Measurements from ENCODE around the gene UBE2C. TPM values are rescaled to one million over a fixed set of nuclear protein-coding genes. Genes with fewer than 3 reads are reported as not detected.
A peak's percentile ranks its signal among the peaks of the same experiment; 100 is the strongest.

Gene UBE2C
- total and polyA plus RNA-seq, 12 donors: 0.79 to 43.3 (median 2.7) TPM

DNA sequence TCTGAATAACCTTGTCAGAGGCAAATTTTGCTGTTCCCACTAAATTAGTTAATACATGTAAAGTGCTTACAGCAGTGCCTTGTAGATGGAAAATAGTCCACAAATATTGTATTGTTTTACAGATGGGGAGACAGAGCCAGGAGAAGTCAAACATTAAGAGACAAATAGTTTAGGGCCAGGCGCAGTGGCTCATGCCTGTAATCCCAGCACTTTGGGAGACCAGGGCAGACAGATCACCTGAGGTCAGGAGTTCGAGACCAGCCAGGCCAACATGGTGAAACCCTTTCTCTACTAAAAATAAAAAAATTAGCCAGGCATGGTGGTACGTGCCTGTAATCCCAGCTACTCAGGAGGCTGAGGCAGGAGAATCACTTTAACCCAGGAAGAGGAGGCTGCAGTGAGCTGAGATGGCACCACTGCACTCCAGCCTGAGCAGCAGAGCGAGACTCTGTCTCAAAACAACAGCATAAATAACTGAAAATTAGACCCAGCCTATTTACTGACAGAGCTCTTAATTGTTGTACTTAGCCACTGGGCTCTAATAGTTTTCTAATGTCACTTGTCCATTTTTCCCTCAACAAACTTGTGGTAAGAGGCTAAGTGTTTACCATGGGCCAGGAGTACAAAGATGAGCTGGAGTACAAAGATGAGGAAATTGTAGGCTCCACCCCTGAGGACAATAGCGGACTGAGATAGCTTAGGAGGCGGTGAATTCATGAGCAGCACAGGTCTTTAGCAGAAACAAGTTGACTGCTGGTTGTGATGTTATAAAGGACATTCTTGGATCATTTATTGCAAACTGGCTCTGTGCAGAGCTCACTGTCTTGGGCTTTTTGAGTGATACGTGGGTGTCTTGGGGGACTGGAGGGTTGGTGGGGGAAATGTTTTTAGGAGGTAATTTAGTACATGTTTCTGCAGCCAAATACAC, 51.4 kb downstream of the UBE2C start:
- no peaks in the 10 kb centered on the region for H3K36me3 ChIP-seq (replicated peaks in 1 of 2)
- 83 to 90% (median 90%) methylated on average over 6 to 7 of the region's 7 CpGs for WGBS, 4 donors
- no peaks in the 10 kb centered on the region for H3K27me3 ChIP-seq
- DNase-seq: no peak
- H3K9me3 ChIP-seq (replicated peaks in 1 of 3): no peaks in the 10 kb centered on the region
- intact Hi-C loops (cut with DNase I): no loop called here
- no peak for TF ChIP-seq POLR2A (IDR thresholded peaks at IDR 0.05)
- TF ChIP-seq, protein P1, sequence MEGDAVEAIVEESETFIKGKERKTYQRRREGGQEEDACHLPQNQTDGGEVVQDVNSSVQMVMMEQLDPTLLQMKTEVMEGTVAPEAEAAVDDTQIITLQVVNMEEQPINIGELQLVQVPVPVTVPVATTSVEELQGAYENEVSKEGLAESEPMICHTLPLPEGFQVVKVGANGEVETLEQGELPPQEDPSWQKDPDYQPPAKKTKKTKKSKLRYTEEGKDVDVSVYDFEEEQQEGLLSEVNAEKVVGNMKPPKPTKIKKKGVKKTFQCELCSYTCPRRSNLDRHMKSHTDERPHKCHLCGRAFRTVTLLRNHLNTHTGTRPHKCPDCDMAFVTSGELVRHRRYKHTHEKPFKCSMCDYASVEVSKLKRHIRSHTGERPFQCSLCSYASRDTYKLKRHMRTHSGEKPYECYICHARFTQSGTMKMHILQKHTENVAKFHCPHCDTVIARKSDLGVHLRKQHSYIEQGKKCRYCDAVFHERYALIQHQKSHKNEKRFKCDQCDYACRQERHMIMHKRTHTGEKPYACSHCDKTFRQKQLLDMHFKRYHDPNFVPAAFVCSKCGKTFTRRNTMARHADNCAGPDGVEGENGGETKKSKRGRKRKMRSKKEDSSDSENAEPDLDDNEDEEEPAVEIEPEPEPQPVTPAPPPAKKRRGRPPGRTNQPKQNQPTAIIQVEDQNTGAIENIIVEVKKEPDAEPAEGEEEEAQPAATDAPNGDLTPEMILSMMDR (IDR thresholded peaks at IDR 0.05): no peak
- H3K27ac ChIP-seq: no peak overlapping the region
- no peak overlapping the region for H3K4me3 ChIP-seq
- peaks cover 9 to 18% of the 10 kb centered on the region in 2 donors for H3K4me1 ChIP-seq (replicated peaks in 1 of 2)

DNA sequence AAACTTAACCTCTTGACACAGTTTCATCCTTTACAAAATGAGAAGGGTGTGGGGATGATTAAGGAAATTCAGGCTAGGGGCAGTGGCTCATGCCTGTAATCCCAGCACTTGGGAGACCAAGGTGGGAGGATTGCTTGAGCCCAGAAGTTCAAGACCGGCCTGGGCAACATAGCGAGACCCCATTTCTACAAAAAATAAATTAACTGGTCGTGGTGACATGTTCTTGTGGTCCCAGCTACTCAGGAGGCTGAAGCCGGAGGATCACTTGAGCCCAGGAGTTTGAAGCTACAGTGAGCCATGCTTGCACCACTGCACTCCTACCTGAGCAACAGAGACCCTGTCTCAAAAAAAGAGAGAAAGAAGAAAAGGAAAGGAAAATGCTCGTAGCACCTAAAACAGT, 54.0 kb downstream of the UBE2C start:
- DNase-seq: no peak
- H3K4me3 ChIP-seq: no peak overlapping the region
- H3K36me3 ChIP-seq (replicated peaks in 1 of 2): no peaks in the 10 kb centered on the region
- H3K4me1 ChIP-seq (replicated peaks in 1 of 2): peaks cover 12 to 15% of the 10 kb centered on the region in 2 donors
- H3K27ac ChIP-seq: peak overlapping the region in 1 of 5 donors; percentile 75
- TF ChIP-seq, protein P1 (IDR thresholded peaks at IDR 0.05): no peak
- TF ChIP-seq POLR2A (IDR thresholded peaks at IDR 0.05): no peak
- H3K9me3 ChIP-seq (replicated peaks in 1 of 3): no peaks in the 10 kb centered on the region
- H3K27me3 ChIP-seq: no peaks in the 10 kb centered on the region
- intact Hi-C loops (cut with DNase I): no loop called here
- WGBS, 4 donors: 92 to 98% (median 95%) methylated on average over 5 of the region's 5 CpGs

Small RNA genes within 50 kb of the gene (small RNA-seq; reads per million reads assigned to genes)
- 0 reads per million in 2 donors for gene RNU6ATAC38P

Other genes with a start within 250 kb of the UBE2C start
- not detected for gene WFDC8, start 233.4 kb upstream of the UBE2C start, total RNA-seq
- gene WFDC8, start 233.4 kb upstream of the UBE2C start, polyA plus RNA-seq: not detected
- not detected for gene WFDC10A, start 182.9 kb upstream of the UBE2C start, total RNA-seq
- gene WFDC10A, start 182.9 kb upstream of the UBE2C start, polyA plus RNA-seq: not detected
- not detected for gene WFDC9, start 181.4 kb upstream of the UBE2C start, total RNA-seq
- not detected for gene WFDC9, start 181.4 kb upstream of the UBE2C start, polyA plus RNA-seq
- gene WFDC11, start 142.4 kb upstream of the UBE2C start, total RNA-seq: not detected
- not detected for gene WFDC11, start 142.4 kb upstream of the UBE2C start, polyA plus RNA-seq
- gene WFDC13, start 110.6 kb upstream of the UBE2C start, total RNA-seq: not detected
- not detected for gene WFDC13, start 110.6 kb upstream of the UBE2C start, polyA plus RNA-seq
- gene WFDC10B, start 107.6 kb upstream of the UBE2C start, total RNA-seq: not detected
- not detected for gene WFDC10B, start 107.6 kb upstream of the UBE2C start, polyA plus RNA-seq
- not detected for gene SPINT4, start 90.3 kb upstream of the UBE2C start, total RNA-seq
- gene SPINT4, start 90.3 kb upstream of the UBE2C start, polyA plus RNA-seq: not detected
- 1 to 10 TPM in 2 of 9 donors, under 1 TPM in 1, not detected in 6; 0.22 to 1.9 (median 1.8) TPM for gene WFDC3, start 20.8 kb upstream of the UBE2C start, total RNA-seq
- gene WFDC3, start 20.8 kb upstream of the UBE2C start, polyA plus RNA-seq: 1 to 10 TPM in 2 of 3 donors, not detected in 1; 1.3 to 3.1 TPM
- gene DNTTIP1, start 20.7 kb upstream of the UBE2C start, total RNA-seq: 10 to 100 TPM; 12.1 to 31.4 (median 27.3) TPM
- 10 to 100 TPM; 34.5 to 49.4 (median 38.4) TPM for gene DNTTIP1, start 20.7 kb upstream of the UBE2C start, polyA plus RNA-seq
- gene TNNC2, start 14.7 kb downstream of the UBE2C start, total RNA-seq: 1 to 10 TPM in 7 of 9 donors, not detected in 2; 1.4 to 8.4 (median 2.8) TPM
- 10 to 100 TPM in 1 of 3 donors, 1 to 10 TPM in 2; 4.3 to 16.9 (median 8.2) TPM for gene TNNC2, start 14.7 kb downstream of the UBE2C start, polyA plus RNA-seq
- 100 to 1,000 TPM in 3 of 9 donors, 10 to 100 TPM in 6; 61.6 to 183 (median 97.5) TPM for gene SNX21, start 21.2 kb downstream of the UBE2C start, total RNA-seq
- 10 to 100 TPM; 35.1 to 66.3 (median 43.9) TPM for gene SNX21, start 21.2 kb downstream of the UBE2C start, polyA plus RNA-seq
- gene ACOT8, start 44.7 kb downstream of the UBE2C start, total RNA-seq: 100 to 1,000 TPM in 1 of 9 donors, 10 to 100 TPM in 8; 34.6 to 134 (median 74.5) TPM
- 10 to 100 TPM; 33.7 to 78.8 (median 49.3) TPM for gene ACOT8, start 44.7 kb downstream of the UBE2C start, polyA plus RNA-seq
- 10 to 100 TPM in 1 of 9 donors, 1 to 10 TPM in 8; 3.7 to 19.5 (median 6.4) TPM for gene ZSWIM3, start 45.0 kb downstream of the UBE2C start, total RNA-seq
- 1 to 10 TPM; 2.9 to 4.2 (median 3.1) TPM for gene ZSWIM3, start 45.0 kb downstream of the UBE2C start, polyA plus RNA-seq
- 10 to 100 TPM; 15.9 to 22.1 (median 18.6) TPM for gene ZSWIM1, start 68.6 kb downstream of the UBE2C start, total RNA-seq
- 10 to 100 TPM in 1 of 3 donors, 1 to 10 TPM in 2; 4.2 to 19.2 (median 5.6) TPM for gene ZSWIM1, start 68.6 kb downstream of the UBE2C start, polyA plus RNA-seq
- gene SPATA25, start 75.0 kb downstream of the UBE2C start, total RNA-seq: 10 to 100 TPM in 1 of 9 donors, 1 to 10 TPM in 6, under 1 TPM in 1, not detected in 1; 0.35 to 12.5 (median 4.0) TPM
- gene SPATA25, start 75.0 kb downstream of the UBE2C start, polyA plus RNA-seq: 1 to 10 TPM in 1 of 3 donors, under 1 TPM in 2; 0.29 to 3.5 (median 0.57) TPM
- 10 to 100 TPM in 7 of 9 donors, 1 to 10 TPM in 2; 6.0 to 36.4 (median 16.0) TPM for gene NEURL2, start 78.6 kb downstream of the UBE2C start, total RNA-seq
- gene NEURL2, start 78.6 kb downstream of the UBE2C start, polyA plus RNA-seq: 10 to 100 TPM in 1 of 3 donors, 1 to 10 TPM in 2; 1.0 to 19.1 (median 7.2) TPM
- gene CTSA, start 78.7 kb downstream of the UBE2C start, total RNA-seq: 100 to 1,000 TPM; 306 to 776 (median 516) TPM
- gene CTSA, start 78.7 kb downstream of the UBE2C start, polyA plus RNA-seq: 100 to 1,000 TPM; 517 to 854 (median 731) TPM
- 1,000 to 10,000 TPM in 2 of 9 donors, 100 to 1,000 TPM in 7; 168 to 1,158 (median 460) TPM for gene PLTP, start 99.5 kb downstream of the UBE2C start, total RNA-seq
- gene PLTP, start 99.5 kb downstream of the UBE2C start, polyA plus RNA-seq: 100 to 1,000 TPM; 126 to 366 (median 157) TPM
- gene PCIF1, start 122.0 kb downstream of the UBE2C start, total RNA-seq: 10 to 100 TPM; 12.6 to 47.1 (median 40.4) TPM
- 10 to 100 TPM; 20.6 to 36.4 (median 35.9) TPM for gene PCIF1, start 122.0 kb downstream of the UBE2C start, polyA plus RNA-seq
- 10 to 100 TPM; 10.8 to 29.9 (median 15.1) TPM for gene ZNF335, start 159.6 kb downstream of the UBE2C start, total RNA-seq
- gene ZNF335, start 159.6 kb downstream of the UBE2C start, polyA plus RNA-seq: 10 to 100 TPM in 2 of 3 donors, 1 to 10 TPM in 1; 5.4 to 45.1 (median 29.5) TPM
- gene MMP9, start 196.3 kb downstream of the UBE2C start, total RNA-seq: under 1 TPM in 8 of 9 donors, not detected in 1; 0.18 to 0.97 (median 0.34) TPM
- gene MMP9, start 196.3 kb downstream of the UBE2C start, polyA plus RNA-seq: 1 to 10 TPM in 1 of 3 donors, under 1 TPM in 2; 0.07 to 1.2 (median 0.51) TPM
- gene SLC12A5, start 216.6 kb downstream of the UBE2C start, total RNA-seq: 10 to 100 TPM in 6 of 9 donors, 1 to 10 TPM in 2, under 1 TPM in 1; 0.30 to 24.5 (median 12.9) TPM
- gene SLC12A5, start 216.6 kb downstream of the UBE2C start, polyA plus RNA-seq: 100 to 1,000 TPM in 2 of 3 donors, 10 to 100 TPM in 1; 15.0 to 121 (median 120) TPM